ENCODE data around the gene ETS2. TPM values are rescaled to one million over a fixed set of nuclear protein-coding genes. Genes with fewer than 3 reads are reported as not detected.
"Not testable (repeated sequence)": the region's sequence is repeated elsewhere in the genome, so short reads cannot be mapped to it uniquely, and the experiment has no call there.

The ETS2 gene
- total RNA-seq, 1 donor from 2014 or later, result 43.9 TPM

DNA sequence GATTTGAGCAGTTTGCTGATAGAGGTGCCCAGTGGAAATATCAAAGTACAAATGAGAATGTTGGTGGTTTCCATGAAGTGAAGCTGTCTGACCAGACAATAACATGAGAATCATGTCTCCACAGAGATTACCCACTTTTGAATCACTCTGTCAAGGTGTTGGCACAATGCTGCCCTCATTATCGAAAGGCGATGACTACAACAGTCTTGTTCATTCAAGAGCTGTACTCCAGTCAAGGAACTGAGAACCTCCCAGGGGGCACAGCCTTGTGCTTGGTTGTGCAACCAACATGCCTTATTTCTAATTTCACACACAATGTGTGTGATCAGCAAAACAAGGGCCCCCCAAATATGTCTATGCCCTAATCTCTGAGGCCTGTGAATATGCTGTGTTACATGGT, 35.7 kb downstream of the ETS2 start:
- Mint-ChIP-seq H3K4me1 (ENCODE audit: low read depth) (no peaks in the 10 kb centered on the region), H3K27me3 (no peaks in the 10 kb centered on the region), H3K36me3 (ENCODE audit: insufficient read depth) (no peaks in the 10 kb centered on the region), H3K9me3 (ENCODE audit: low read depth) (peaks cover 6% of the 10 kb centered on the region), H3K4me3 (ENCODE audit: low read depth) (no peak overlapping the region), H3K27ac (no peak overlapping the region)
- TF ChIP-seq CTCF (IDR thresholded peaks at IDR 0.05; ENCODE audit: unreplicated experiment), result no peak
- DNase-seq (ENCODE audit: low spot score, unreplicated experiment), result no peak

DNA sequence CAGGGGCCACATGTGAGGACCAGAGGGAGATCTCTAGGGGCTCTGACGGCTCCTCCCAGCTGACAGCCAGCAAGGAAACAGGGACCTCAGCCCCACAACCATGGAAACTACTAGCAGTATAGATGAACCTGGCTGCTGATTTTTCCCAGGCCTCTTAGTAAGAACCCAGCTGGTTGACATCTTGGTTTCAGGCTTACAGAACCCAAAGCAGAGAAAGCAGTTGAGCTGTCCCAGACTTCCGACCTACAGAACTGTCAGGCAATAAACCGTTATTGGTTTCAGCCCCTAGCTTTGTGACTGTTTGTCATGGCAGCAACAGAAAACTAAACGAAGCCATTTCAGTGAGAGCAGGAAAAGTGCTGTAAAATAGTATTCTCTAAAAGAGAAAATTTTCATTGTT, 36.4 kb downstream of the ETS2 start:
- H3K9me3 Mint-ChIP-seq (ENCODE audit: low read depth), result peaks cover 6% of the 10 kb centered on the region
- H3K4me3 Mint-ChIP-seq (ENCODE audit: low read depth), result no peak overlapping the region
- H3K27me3 Mint-ChIP-seq, result no peaks in the 10 kb centered on the region
- TF ChIP-seq CTCF (IDR thresholded peaks at IDR 0.05; ENCODE audit: unreplicated experiment), result no peak
- H3K4me1 Mint-ChIP-seq (ENCODE audit: low read depth), result no peaks in the 10 kb centered on the region
- H3K27ac Mint-ChIP-seq, result no peak overlapping the region
- DNase-seq (ENCODE audit: low spot score, unreplicated experiment), result no peak
- no peaks in the 10 kb centered on the region for H3K36me3 Mint-ChIP-seq (ENCODE audit: insufficient read depth)

DNA sequence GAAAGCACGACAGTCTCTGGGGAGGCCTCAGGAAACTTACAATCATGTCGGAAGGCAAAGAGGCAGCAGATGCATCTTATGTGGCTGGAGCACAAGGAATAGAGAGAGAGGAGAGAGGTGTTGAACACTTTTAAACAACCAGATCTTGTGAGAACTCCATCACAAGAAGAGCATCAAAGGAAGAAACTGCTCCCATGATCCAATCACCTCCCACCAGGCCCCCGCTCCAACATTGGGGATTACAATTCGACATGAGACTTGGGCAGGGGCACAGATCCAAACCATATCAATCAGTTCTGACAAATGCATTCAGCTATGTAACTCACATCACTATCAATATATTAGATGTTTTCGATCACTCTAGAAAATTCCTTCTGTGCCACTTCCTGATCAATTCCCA, 37.6 kb downstream of the ETS2 start:
- Mint-ChIP-seq H3K9me3 (ENCODE audit: low read depth) (peaks cover 6% of the 10 kb centered on the region), H3K4me1 (ENCODE audit: low read depth) (peaks cover 2% of the 10 kb centered on the region), H3K27ac (no peak overlapping the region), H3K4me3 (ENCODE audit: low read depth) (no peak overlapping the region), H3K27me3 (no peaks in the 10 kb centered on the region), H3K36me3 (ENCODE audit: insufficient read depth) (no peaks in the 10 kb centered on the region)
- no peak for DNase-seq (ENCODE audit: low spot score, unreplicated experiment)
- no peak for TF ChIP-seq CTCF (IDR thresholded peaks at IDR 0.05; ENCODE audit: unreplicated experiment)

DNA sequence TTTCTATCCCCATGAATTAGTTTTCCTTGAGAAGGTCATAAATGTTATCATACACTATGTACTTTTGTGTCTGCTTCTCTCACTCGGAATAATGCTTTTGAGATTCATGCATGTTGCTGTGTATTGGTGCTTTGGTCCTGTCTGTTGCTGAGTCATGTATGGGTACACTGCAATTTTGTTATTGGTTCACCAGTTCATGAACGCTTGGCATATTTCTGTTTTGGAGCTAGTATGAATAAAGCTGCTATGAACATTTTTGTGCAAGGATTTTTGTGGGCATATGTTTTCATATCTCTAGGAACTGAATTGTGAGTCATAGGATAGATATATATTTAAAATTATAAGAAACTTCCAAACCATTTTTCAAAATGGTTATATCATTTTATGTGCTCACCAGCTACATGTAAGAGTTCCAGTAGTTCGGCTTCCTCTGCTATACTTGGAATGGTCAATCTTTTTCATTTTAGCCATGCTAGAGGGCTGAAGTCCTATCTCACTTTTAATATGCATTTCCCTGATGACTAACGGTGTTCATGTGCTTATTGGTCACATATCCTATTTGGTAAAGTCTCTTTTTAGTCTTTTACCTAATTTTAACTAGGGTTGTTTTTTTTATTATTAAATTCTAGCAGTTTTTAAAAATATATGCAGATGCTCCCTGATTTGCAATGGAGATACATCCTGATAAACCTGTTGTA, 38.2 kb downstream of the ETS2 start:
- Mint-ChIP-seq H3K4me1 (ENCODE audit: low read depth) (peaks cover 2% of the 10 kb centered on the region), H3K9me3 (ENCODE audit: low read depth) (peaks cover 6% of the 10 kb centered on the region), H3K4me3 (ENCODE audit: low read depth) (no peak overlapping the region), H3K27me3 (no peaks in the 10 kb centered on the region), H3K27ac (no peak overlapping the region), H3K36me3 (ENCODE audit: insufficient read depth) (no peaks in the 10 kb centered on the region)
- TF ChIP-seq CTCF (IDR thresholded peaks at IDR 0.05; ENCODE audit: unreplicated experiment), result no peak
- no peak for DNase-seq (ENCODE audit: low spot score, unreplicated experiment)

- not testable (repeated sequence) for H3K4me1 Mint-ChIP-seq (ENCODE audit: low read depth); H3K27ac Mint-ChIP-seq; H3K9me3 Mint-ChIP-seq (ENCODE audit: low read depth); H3K4me3 Mint-ChIP-seq (ENCODE audit: low read depth); H3K36me3 Mint-ChIP-seq (ENCODE audit: insufficient read depth); DNase-seq (ENCODE audit: low spot score, unreplicated experiment); H3K27me3 Mint-ChIP-seq
Measured at GRCh38 chr21:38845374-38845773, 39.6 kb downstream of the ETS2 start.

GRCh38 chr21:38847556-38847955, 41.8 kb downstream of the ETS2 start:
- no peak overlapping the region for H3K27ac Mint-ChIP-seq

More at GRCh38 chr21:38847556-38847955, 41.8 kb downstream of the ETS2 start:
- H3K27me3 Mint-ChIP-seq, result peaks cover 2% of the 10 kb centered on the region
- DNase-seq (ENCODE audit: low spot score, unreplicated experiment), result no peak
- no peak for TF ChIP-seq CTCF (IDR thresholded peaks at IDR 0.05; ENCODE audit: unreplicated experiment)
- peaks cover 10% of the 10 kb centered on the region for H3K4me1 Mint-ChIP-seq (ENCODE audit: low read depth)
- H3K36me3 Mint-ChIP-seq (ENCODE audit: insufficient read depth), result no peaks in the 10 kb centered on the region
- H3K4me3 Mint-ChIP-seq (ENCODE audit: low read depth), result no peak overlapping the region
- H3K9me3 Mint-ChIP-seq (ENCODE audit: low read depth), result peaks cover 3% of the 10 kb centered on the region

All from progenitor cell of endocrine pancreas (in vitro differentiated cells).